HEK293T (cell line): Measurements from ENCODE around the gene HSDL1.

ENCODE experiments used
- CTCF ChIA-PET: fragments of 350-600 bp; formaldehyde crosslinking; extraction: SDS; loops from one replicate; lab custom pipeline; 2021; ENCODE audit warnings: antibody characterized with exemption, inconsistent platforms; lab: Yijun Ruan, JAX
- POLR2A ChIA-PET: fragments of 350-600 bp; formaldehyde crosslinking; extraction: SDS; loops from one replicate; lab custom pipeline; 2020; ENCODE audit warnings: antibody characterized with exemption, inconsistent platforms; lab: Yijun Ruan, JAX
- DNase-seq: peaks from one replicate; pipeline ENCODE4 v3.0.0; 2012; ENCODE audit warnings: mixed read lengths; ENCODE audit errors: extremely low spot score
- ARNT ChIP-seq: fragments of 450-650 bp; IDR thresholded peaks from 2 replicates; pipeline ENCODE4 v1.6.1; 2017; ENCODE audit warnings: mild to moderate bottlenecking
- BHLHE40 ChIP-seq: fragments of 450-650 bp; IDR thresholded peaks from 2 replicates; pipeline ENCODE4 v1.6.1; 2016; ENCODE audit warnings: mild to moderate bottlenecking, moderate library complexity, borderline replicate concordance
- CTBP1 ChIP-seq: fragments of 450-650 bp; IDR thresholded peaks from 2 replicates; pipeline ENCODE4 v1.6.1; 2016; ENCODE audit warnings: borderline replicate concordance
- ELF4 ChIP-seq: fragments of 450-650 bp; IDR thresholded peaks from 2 replicates; pipeline ENCODE4 v1.6.1; 2017; ENCODE audit warnings: antibody characterized with exemption
- FOXA1 ChIP-seq: fragments of 450-650 bp; IDR thresholded peaks from 2 replicates; pipeline ENCODE4 v1.6.1; 2016; ENCODE audit warnings: mild to moderate bottlenecking
- FOXK2 ChIP-seq: fragments of 450-650 bp; IDR thresholded peaks from 2 replicates; pipeline ENCODE4 v1.6.1; 2016; ENCODE audit warnings: mild to moderate bottlenecking
- FOXM1 ChIP-seq: fragments of 450-650 bp; IDR thresholded peaks from 2 replicates; pipeline ENCODE4 v1.6.1; 2017; ENCODE audit warnings: mild to moderate bottlenecking, borderline replicate concordance
- HDGF ChIP-seq: fragments of 450-650 bp; IDR thresholded peaks from 2 replicates; pipeline ENCODE4 v1.6.1; 2017; ENCODE audit warnings: antibody characterized with exemption, borderline replicate concordance
- L3MBTL2 ChIP-seq: fragments of 450-650 bp; conservative IDR thresholded peaks from 2 replicates; pipeline ENCODE4 v1.6.1; 2016; ENCODE audit warnings: mild to moderate bottlenecking
- LEF1 ChIP-seq: fragments of 450-650 bp; IDR thresholded peaks from 2 replicates; pipeline ENCODE4 v1.6.1; 2017; ENCODE audit warnings: mild to moderate bottlenecking, borderline replicate concordance
- NFRKB ChIP-seq: fragments of 450-650 bp; IDR thresholded peaks from 2 replicates; pipeline ENCODE4 v1.6.1; 2016; ENCODE audit warnings: mild to moderate bottlenecking, moderate library complexity
- PKNOX1 ChIP-seq: fragments of 450-650 bp; IDR thresholded peaks from 2 replicates; pipeline ENCODE4 v1.6.1; 2016
- SP1 ChIP-seq: fragments of 450-650 bp; IDR thresholded peaks from 2 replicates; pipeline ENCODE4 v1.6.1; 2017
- SUZ12 ChIP-seq: fragments of 450-650 bp; IDR thresholded peaks from 2 replicates; pipeline ENCODE4 v1.6.1; 2016; ENCODE audit warnings: mild to moderate bottlenecking
- TARDBP ChIP-seq: fragments of 450-650 bp; IDR thresholded peaks from 2 replicates; pipeline ENCODE4 v1.6.1; 2016
- ZNF384 ChIP-seq: fragments of 450-650 bp; IDR thresholded peaks from 2 replicates; pipeline ENCODE4 v1.6.1; 2016

Gene HSDL1

GRCh38 chr16:84091460-84091859 is 53.5 kb downstream of the HSDL1 start:
- ChIA-PET CTCF (no interaction called here), POLR2A (no interaction called here)
- TF ChIP-seq ZNF384 (no peak), CTBP1 (no peak), L3MBTL2 (no peak), LEF1 (no peak), BHLHE40 (no peak), ARNT (no peak), SP1 (no peak), FOXM1 (no peak), NFRKB (no peak)
- DNase-seq, result no peak

GRCh38 chr16:84090211-84090610 is 54.8 kb downstream of the HSDL1 start:
- TF ChIP-seq ELF4 (no peak), FOXK2 (no peak), SP1 (no peak), ARNT (no peak), BHLHE40 (no peak), L3MBTL2 (no peak), LEF1 (no peak), SUZ12 (no peak), CTBP1 (no peak), NFRKB (no peak), ZNF384 (no peak), FOXA1 (no peak)
- POLR2A ChIA-PET, result no interaction called here
- CTCF ChIA-PET, result no interaction called here
- DNase-seq, result no peak

GRCh38 chr16:84088695-84089395 is 56.1 kb downstream of the HSDL1 start:
- DNase-seq, result no peak
- ChIA-PET CTCF (no interaction called here), POLR2A (no interaction called here)
- TF ChIP-seq FOXA1, result no peak
- no peak for TF ChIP-seq BHLHE40
- no peak for TF ChIP-seq SUZ12
- no peak for TF ChIP-seq ZNF384
- no peak for TF ChIP-seq LEF1
- TF ChIP-seq FOXM1, result no peak
- no peak for TF ChIP-seq TARDBP
- TF ChIP-seq FOXK2, result no peak
- TF ChIP-seq HDGF, result no peak
- TF ChIP-seq L3MBTL2, result no peak

- POLR2A ChIA-PET, result no interaction called here
These were observed 57.4 kb downstream of the HSDL1 start for GRCh38 chr16:84087466-84088151.

GRCh38 chr16:84087001-84087400 is 58.0 kb downstream of the HSDL1 start:
- TF ChIP-seq FOXA1, result no peak
- no peak for TF ChIP-seq LEF1
- TF ChIP-seq ARNT, result no peak
- CTCF ChIA-PET, result interaction anchor here (1.3 kb wide), 1 partner anchor 100 kb away, joined by 3 read pairs; no protein-coding TSS in a partner anchor
- DNase-seq, result no peak
- POLR2A ChIA-PET, result no interaction called here

More at GRCh38 chr16:84087466-84088151, 57.4 kb downstream of the HSDL1 start:
- no peak for DNase-seq
- no peak for TF ChIP-seq ARNT
- CTCF ChIA-PET, result interaction anchor here (1.3 kb wide), 1 partner anchor 100 kb away, joined by 3 read pairs; no protein-coding TSS in a partner anchor

GRCh38 chr16:84086341-84086740 is 58.6 kb downstream of the HSDL1 start:
- CTCF ChIA-PET, result interaction anchor here (1.3 kb wide), 1 partner anchor 101 kb away, joined by 3 read pairs; no protein-coding TSS in a partner anchor
- DNase-seq, result no peak
- POLR2A ChIA-PET, result no interaction called here
- TF ChIP-seq L3MBTL2, result no peak
- TF ChIP-seq FOXK2, result no peak
- TF ChIP-seq SUZ12, result no peak
- no peak for TF ChIP-seq TARDBP
- no peak for TF ChIP-seq ELF4
- TF ChIP-seq CTBP1, result no peak
- no peak for TF ChIP-seq HDGF
- TF ChIP-seq SP1, result no peak
- TF ChIP-seq ARNT, result no peak
- no peak for TF ChIP-seq FOXM1
- no peak for TF ChIP-seq FOXA1
- no peak for TF ChIP-seq LEF1
- no peak for TF ChIP-seq PKNOX1
- TF ChIP-seq BHLHE40, result no peak

- DNase-seq, result no peak
- ChIA-PET CTCF (no interaction called here), POLR2A (interaction anchor here (1.7 kb wide), 1 partner anchor 31 kb away, joined by 8 read pairs; the partner anchor contains the start of gene MBTPS1)
- TF ChIP-seq TARDBP, result no peak
- TF ChIP-seq FOXM1, result no peak
- no peak for TF ChIP-seq FOXA1
- TF ChIP-seq CTBP1, result no peak
- no peak for TF ChIP-seq LEF1
- no peak for TF ChIP-seq ZNF384
These were observed 59.2 kb downstream of the HSDL1 start for GRCh38 chr16:84085773-84086172.
